HepG2 (cell line): ENCODE measurements around the gene SLC13A3. TPM values are rescaled to one million over a fixed set of nuclear protein-coding genes. Genes with fewer than 3 reads are reported as not detected.
A peak's percentile ranks its signal among the peaks of the same experiment; 100 is the strongest.

Experiments used
- CBX5 ChIP-seq: sonication (generic); formaldehyde crosslinking; IDR thresholded peaks from 2 replicates; pipeline ENCODE4 v1.4.0; 2020; ENCODE audit warnings: missing genetic modification reagents, borderline replicate concordance
- FOXA3 ChIP-seq: IDR thresholded peaks from 2 replicates; pipeline ENCODE4 v1.6.1; 2016; ENCODE audit warnings: missing genetic modification reagents, missing compliant biosample characterization
- HMGXB4 ChIP-seq, 2 experiments: sonication (generic) in 1 of 2; formaldehyde crosslinking in 1 of 2; IDR thresholded peaks; 2 replicates each; pipeline versions ENCODE4 v1.4.0 to v1.6.1; 2018 to 2020; ENCODE audit warnings: missing genetic modification reagents in 2 of 2, borderline replicate concordance in 1 of 2, low read depth in 1 of 2, mild to moderate bottlenecking in 1 of 2, missing biosample characterization in 1 of 2
- HNF1B ChIP-seq: sonication (generic); formaldehyde crosslinking; IDR thresholded peaks from 2 replicates; pipeline ENCODE4 v1.5.1; 2020; ENCODE audit warnings: mild to moderate bottlenecking, moderate library complexity, missing genetic modification reagents
- IKZF4 ChIP-seq: sonication (generic); formaldehyde crosslinking; IDR thresholded peaks from 2 replicates; pipeline ENCODE4 v1.5.1; 2020; ENCODE audit warnings: borderline replicate concordance, mild to moderate bottlenecking, low read depth, missing genetic modification reagents; ENCODE audit errors: not compliant biosample characterization
- JUNB ChIP-seq: sonication (generic); formaldehyde crosslinking; IDR thresholded peaks from 2 replicates; pipeline ENCODE4 v1.8.0; 2022; ENCODE audit warnings: missing genetic modification reagents, mild to moderate bottlenecking, borderline replicate concordance
- MAFK ChIP-seq, 2 experiments: IDR thresholded peaks in 1 of 2; conservative IDR thresholded peaks in 1 of 2; 2 replicates each; pipeline ENCODE4 v1.6.1; 2011; ENCODE audit warnings: improper control_type of control experiment in 2 of 2, low read length in 2 of 2
- MATR3 ChIP-seq: sonication (generic); formaldehyde crosslinking; IDR thresholded peaks from 2 replicates; pipeline ENCODE4 v1.4.0; 2020; ENCODE audit warnings: missing genetic modification reagents
- MIXL1 ChIP-seq: IDR thresholded peaks from 2 replicates; pipeline ENCODE4 v1.6.1; 2016
- NFYC ChIP-seq: IDR thresholded peaks from 2 replicates; pipeline ENCODE4 v1.6.1; 2016; ENCODE audit warnings: missing genetic modification reagents, missing compliant biosample characterization
- NR1H2 ChIP-seq: sonication (generic); formaldehyde crosslinking; IDR thresholded peaks from 2 replicates; pipeline ENCODE4 v1.8.1; 2022; ENCODE audit warnings: low read depth, missing genetic modification reagents, borderline replicate concordance
- NRL ChIP-seq: sonication (generic); formaldehyde crosslinking; IDR thresholded peaks from 2 replicates; pipeline ENCODE4 v1.5.0; 2020; ENCODE audit warnings: missing genetic modification reagents, mild to moderate bottlenecking, moderate library complexity, borderline replicate concordance
- RFX3 ChIP-seq: IDR thresholded peaks from 2 replicates; pipeline ENCODE4 v1.6.1; 2016; ENCODE audit warnings: missing biosample characterization, missing genetic modification reagents
- SIN3B ChIP-seq: fragments of 150-350 bp; IDR thresholded peaks from 2 replicates; pipeline ENCODE4 v1.6.1; 2014; ENCODE audit warnings: low read length
- SMYD3 ChIP-seq: sonication (generic); formaldehyde crosslinking; IDR thresholded peaks from 2 replicates; pipeline ENCODE4 v1.8.1; 2023; ENCODE audit warnings: mild to moderate bottlenecking, missing genetic modification reagents
- SRSF1 ChIP-seq: fragments of 200-400 bp; formaldehyde crosslinking; optimal IDR thresholded peaks from 2 replicates; pipeline ENCODE3; 2017; ENCODE audit warnings: mild to moderate bottlenecking, low read depth, low read length, moderate library complexity
- SRSF9 ChIP-seq: fragments of 200-400 bp; formaldehyde crosslinking; IDR thresholded peaks from 2 replicates; pipeline ENCODE4 v1.6.1; 2018; ENCODE audit warnings: borderline replicate concordance, mild to moderate bottlenecking, low read depth, low read length; ENCODE audit not compliant: insufficient read depth, poor library complexity, severe bottlenecking
- ZBTB20 ChIP-seq: sonication (generic); formaldehyde crosslinking; IDR thresholded peaks from 2 replicates; pipeline ENCODE4 v1.8.1; 2023; ENCODE audit warnings: missing genetic modification reagents, low read depth, mild to moderate bottlenecking, borderline replicate concordance
- ZBTB42 ChIP-seq: sonication (generic); formaldehyde crosslinking; IDR thresholded peaks from 2 replicates; pipeline ENCODE4 v1.5.0; 2020; ENCODE audit warnings: mild to moderate bottlenecking, missing genetic modification reagents
- ZBTB7A ChIP-seq: sonication (generic); formaldehyde crosslinking; IDR thresholded peaks from 2 replicates; pipeline ENCODE4 v1.8.0; 2022; ENCODE audit warnings: mild to moderate bottlenecking, missing genetic modification reagents
- ZNF18 ChIP-seq: sonication (generic); formaldehyde crosslinking; IDR thresholded peaks from 2 replicates; pipeline ENCODE4 v1.8.0; 2022; ENCODE audit warnings: mild to moderate bottlenecking, missing genetic modification reagents; ENCODE audit not compliant: insufficient replicate concordance
- ZNF3 ChIP-seq: IDR thresholded peaks from 2 replicates; pipeline ENCODE4 v1.7.0; 2017; ENCODE audit warnings: inconsistent platforms
- ZNF326 ChIP-seq: sonication (generic); formaldehyde crosslinking; IDR thresholded peaks from 2 replicates; pipeline ENCODE4 v1.4.0; 2020; ENCODE audit warnings: missing genetic modification reagents, borderline replicate concordance
- ZNF605 ChIP-seq: sonication (generic); formaldehyde crosslinking; IDR thresholded peaks from 2 replicates; pipeline ENCODE4 v1.8.0; 2022; ENCODE audit warnings: mild to moderate bottlenecking, missing genetic modification reagents
- ZNF713 ChIP-seq: sonication (generic); formaldehyde crosslinking; IDR thresholded peaks from 2 replicates; pipeline ENCODE4 v1.4.0; 2020; ENCODE audit warnings: mild to moderate bottlenecking, missing genetic modification reagents
- polyA plus RNA-seq, 8 experiments: library from polyadenylated mRNA; depleted of rRNA in 3 of 8; stranded (reverse) in 7 of 8; unstranded in 1 of 8; fragments of >200 nt; fragmentation: Illumina TruSeq in 4 of 8; extraction: Trizol in 4 of 8; gene quantifications; 2 replicates each; pipeline versions ENCODE4 v1.2.1 to v1.2.3, GENCODE V29; 2011 to 2016; ENCODE audit warnings: low read depth in 4 of 8, missing spikeins in 1 of 8, mixed read lengths in 1 of 8; ENCODE audit not compliant: insufficient read depth in 1 of 8
- total RNA-seq, 5 experiments: library from RNA; depleted of rRNA; stranded (reverse); fragments of >200 nt; fragmentation: Illumina TruSeq; extraction: Trizol; gene quantifications; 2 replicates each; pipeline ENCODE4 v1.2.3, GENCODE V29; 2016; ENCODE audit warnings: low read depth in 1 of 5

The SLC13A3 gene
- total and polyA plus RNA-seq, 2 of the 13 experiments (the other 11 are each of a cell fraction or from before 2014, with no cell fraction given), result 66.5 to 76.0 TPM

- no peak for TF ChIP-seq SRSF9
- no peak; the same call in 1 of the 2 replicates for TF ChIP-seq ZNF326 (CRISPR knock-in tag)
- TF ChIP-seq HNF1B (CRISPR knock-in tag), result peak; percentile 100
- TF ChIP-seq NFYC (CRISPR knock-in tag), result peak; percentile 17; the same call in 1 of the 2 replicates
- peak; percentile 92 for TF ChIP-seq CBX5 (CRISPR knock-in tag)
- no peak for TF ChIP-seq ZNF18 (CRISPR knock-in tag)
- peak; percentile 89; the same call in 1 of the 2 replicates for TF ChIP-seq ZBTB20 (CRISPR knock-in tag)
- TF ChIP-seq RFX3 (CRISPR knock-in tag), result no peak
- no peak for TF ChIP-seq MAFK (conservative IDR thresholded peaks at IDR 0.05 in 1 of 2, IDR thresholded peaks at IDR 0.05 in 1 of 2; ENCODE audit: low read length in 2 of 2)
- TF ChIP-seq FOXA3 (CRISPR knock-in tag), result peak; percentile 80
- 0 out of 2 replicates have a peak, but pooled peaks have one; percentile 20 for TF ChIP-seq ZBTB7A (CRISPR knock-in tag)
- TF ChIP-seq ZNF3 (CRISPR knock-in tag), result peak; percentile 29; the same call in 1 of the 2 replicates
- TF ChIP-seq IKZF4, result peak; percentile 44
- 0 out of 2 replicates have a peak, but pooled peaks have one; percentile 61 for TF ChIP-seq ZNF713
- TF ChIP-seq JUNB (CRISPR knock-in tag), result no peak; the same call in 1 of the 2 replicates
- 0 out of 2 replicates have a peak, but pooled peaks have one; percentile 39 for TF ChIP-seq SMYD3
- no peak for TF ChIP-seq MATR3
- TF ChIP-seq MIXL1 (CRISPR knock-in tag), result peak; percentile 95
- peak in 1 of 2 experiments; percentile 36; a peak in 1 of 4 replicates for TF ChIP-seq HMGXB4 (CRISPR knock-in tag; IDR thresholded peaks at IDR 0.05; ENCODE audit: borderline replicate concordance in 1 of 2, low read depth in 1 of 2)
- TF ChIP-seq ZNF605 (CRISPR knock-in tag), result peak; percentile 91; the same call in 1 of the 2 replicates
- TF ChIP-seq NR1H2 (CRISPR knock-in tag), result no peak
- no peak for TF ChIP-seq SIN3B
- no peak for TF ChIP-seq SRSF1
- TF ChIP-seq ZBTB42 (CRISPR knock-in tag), result no peak
- no peak for TF ChIP-seq NRL (CRISPR knock-in tag)
Measured at GRCh38 chr20:46607191-46607848, 43.9 kb downstream of the SLC13A3 start (continued).
